ENCODE data around the gene NT5DC2. TPM values are rescaled to one million over a fixed set of nuclear protein-coding genes. Genes with fewer than 3 reads are reported as not detected.
"Not testable (repeated sequence)": the region's sequence is repeated elsewhere in the genome, so short reads cannot be mapped to it uniquely, and the experiment has no call there.

Gene NT5DC2
- polyA plus RNA-seq, 3 donors, result 0.66 to 28.4 (median 0.67) TPM

GRCh38 chr3:52527732-52528585 is 5.7 kb downstream of the NT5DC2 start:
- 95% methylated on average over 6 of the region's 18 CpGs for WGBS (ENCODE audit: insufficient coverage)
- Histone ChIP-seq H4K20me1 (ENCODE audit: insufficient read depth, low read length) (no peaks in the 10 kb centered on the region), H3K79me2 (ENCODE audit: insufficient read depth, low read length) (peaks cover 29% of the 10 kb centered on the region), H3K4me3 (replicated peaks in 1 of 3; ENCODE audit: low read depth in 2 of 3, low read length in 3 of 3) (no peak overlapping the region), H2AFZ (ENCODE audit: insufficient read depth, low read depth, low read length, poor library complexity, severe bottlenecking) (no peak overlapping the region), H3K36me3 (replicated peaks in 1 of 2; ENCODE audit: control insufficient read depth in 1 of 2, insufficient read depth in 2 of 2, low read length in 2 of 2) (peaks cover 36 to 56% of the 10 kb centered on the region in 2 donors), H3K27ac (ENCODE audit: low read depth in 1 of 2, low read length in 2 of 2) (no peak overlapping the region), H3K4me1 (ENCODE audit: control insufficient read depth in 1 of 2, insufficient read depth in 2 of 2, low read length in 2 of 2) (peaks cover 11 to 20% of the 10 kb centered on the region in 2 donors), H3K9ac (ENCODE audit: insufficient read depth, low read length, poor library complexity, severe bottlenecking) (no peak overlapping the region), H3K27me3 (ENCODE audit: control insufficient read depth in 2 of 2, insufficient read depth in 2 of 2, low read length in 2 of 2) (peaks cover 0 to 4% of the 10 kb centered on the region in 2 donors), H3K9me3 (replicated peaks in 1 of 2; ENCODE audit: control insufficient read depth in 1 of 2, insufficient read depth in 1 of 2, low read length in 2 of 2) (no peaks in the 10 kb centered on the region), H3K4me2 (replicated peaks; ENCODE audit: extremely low read depth, low read length, poor library complexity, severe bottlenecking) (no peak overlapping the region)
- no peak overlapping the region for H3K4me3 Mint-ChIP-seq
- peak overlapping the region in 2 of 7 donors; percentile 10 to 11 for H3K27ac Mint-ChIP-seq
- intact Hi-C loops (cut with micrococcal nuclease), result no loop called here
- H3K4me1 Mint-ChIP-seq, result peaks cover 16% of the 10 kb centered on the region
- TF ChIP-seq CTCF (IDR thresholded peaks at IDR 0.05), result no peak
- no peak for DNase-seq
- peaks cover 29 to 48% of the 10 kb centered on the region in 2 donors for H3K36me3 Mint-ChIP-seq
- H3K9me3 Mint-ChIP-seq, result no peaks in the 10 kb centered on the region
- peaks cover 6 to 11% (median 9%) of the 10 kb centered on the region in 3 donors for H3K27me3 Mint-ChIP-seq (ENCODE audit: low read depth in 3 of 3)

- H3K4me3 ChIP-seq (replicated peaks in 1 of 3; ENCODE audit: low read depth in 2 of 3, low read length in 3 of 3), result no peak overlapping the region
- H2AFZ ChIP-seq (ENCODE audit: insufficient read depth, low read depth, low read length, poor library complexity, severe bottlenecking), result no peak overlapping the region
- H3K4me2 ChIP-seq (replicated peaks; ENCODE audit: extremely low read depth, low read length, poor library complexity, severe bottlenecking), result no peak overlapping the region
- TF ChIP-seq CTCF (IDR thresholded peaks at IDR 0.05), result no peak
- Mint-ChIP-seq H3K4me3 (no peak overlapping the region), H3K27me3 (ENCODE audit: low read depth in 3 of 3) (peaks cover 2 to 3% (median 2%) of the 10 kb centered on the region in 3 donors), H3K27ac (peak overlapping the region in 2 of 7 donors; percentile 9 to 50), H3K9me3 (no peaks in the 10 kb centered on the region), H3K4me1 (peaks cover 8% of the 10 kb centered on the region), H3K36me3 (peaks cover 37 to 55% of the 10 kb centered on the region in 2 donors)
- no peak for DNase-seq
- intact Hi-C loops (cut with micrococcal nuclease), result no loop called here
- peaks cover 44 to 63% of the 10 kb centered on the region in 2 donors for H3K36me3 ChIP-seq (replicated peaks in 1 of 2; ENCODE audit: control insufficient read depth in 1 of 2, insufficient read depth in 2 of 2, low read length in 2 of 2)
- no peaks in the 10 kb centered on the region for H3K27me3 ChIP-seq (ENCODE audit: control insufficient read depth in 2 of 2, insufficient read depth in 2 of 2, low read length in 2 of 2)
- H3K9ac ChIP-seq (ENCODE audit: insufficient read depth, low read length, poor library complexity, severe bottlenecking), result no peak overlapping the region
- no peaks in the 10 kb centered on the region for H3K9me3 ChIP-seq (replicated peaks in 1 of 2; ENCODE audit: control insufficient read depth in 1 of 2, insufficient read depth in 1 of 2, low read length in 2 of 2)
- peaks cover 21% of the 10 kb centered on the region for H3K79me2 ChIP-seq (ENCODE audit: insufficient read depth, low read length)
- H4K20me1 ChIP-seq (ENCODE audit: insufficient read depth, low read length), result no peaks in the 10 kb centered on the region
- peak overlapping the region in 1 of 2 donors; percentile 20 for H3K27ac ChIP-seq (ENCODE audit: low read depth in 1 of 2, low read length in 2 of 2)
- WGBS (ENCODE audit: insufficient coverage), result 100% methylated on average over 8 of the region's 14 CpGs
- H3K4me1 ChIP-seq (ENCODE audit: control insufficient read depth in 1 of 2, insufficient read depth in 2 of 2, low read length in 2 of 2), result peaks cover 3 to 12% of the 10 kb centered on the region in 2 donors
These were observed 6.5 kb downstream of the NT5DC2 start for GRCh38 chr3:52527039-52527731.

DNA sequence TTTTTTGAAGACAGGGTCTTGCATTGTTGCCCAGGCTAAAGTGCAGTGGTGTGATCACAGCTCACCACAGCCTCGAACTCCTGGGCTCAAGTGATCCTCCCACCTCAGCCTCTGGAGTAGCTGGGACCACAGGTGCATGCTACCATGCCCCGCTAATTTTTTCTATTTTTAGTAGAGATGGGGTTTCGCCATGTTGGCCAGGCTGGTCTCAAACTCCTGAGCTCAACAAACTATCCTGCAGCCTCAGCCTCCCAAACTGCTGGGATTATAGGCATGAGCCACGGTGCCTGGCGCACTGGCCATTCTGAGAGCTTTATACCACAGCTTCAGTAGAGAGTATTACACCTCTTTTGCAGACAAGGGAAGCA is 7.0 kb downstream of the NT5DC2 start:
- not testable (repeated sequence) for H3K27me3 ChIP-seq (ENCODE audit: control insufficient read depth in 2 of 2, insufficient read depth in 2 of 2, low read length in 2 of 2); H3K4me3 Mint-ChIP-seq

More for the DNA sequence above, 7.0 kb downstream of the NT5DC2 start:
- 100% methylated on average over 2 of the region's 5 CpGs for WGBS (ENCODE audit: insufficient coverage)
- peak overlapping the region; percentile 8 to 20 for H3K27ac ChIP-seq (ENCODE audit: low read depth in 1 of 2, low read length in 2 of 2)
- Mint-ChIP-seq H3K27ac (peak overlapping the region in 2 of 7 donors; percentile 63 to 75), H3K36me3 (peaks cover 41 to 61% of the 10 kb centered on the region in 2 donors)
- H3K9ac ChIP-seq (ENCODE audit: insufficient read depth, low read length, poor library complexity, severe bottlenecking); H3K4me2 ChIP-seq (replicated peaks; ENCODE audit: extremely low read depth, low read length, poor library complexity, severe bottlenecking); H4K20me1 ChIP-seq (ENCODE audit: insufficient read depth, low read length); H3K9me3 Mint-ChIP-seq; intact Hi-C loops (cut with micrococcal nuclease); H3K9me3 ChIP-seq (replicated peaks in 1 of 2; ENCODE audit: control insufficient read depth in 1 of 2, insufficient read depth in 1 of 2, low read length in 2 of 2); H2AFZ ChIP-seq (ENCODE audit: insufficient read depth, low read depth, low read length, poor library complexity, severe bottlenecking); H3K4me1 Mint-ChIP-seq; H3K27me3 Mint-ChIP-seq (ENCODE audit: low read depth in 3 of 3); DNase-seq; H3K4me3 ChIP-seq (replicated peaks in 1 of 3; ENCODE audit: low read depth in 2 of 3, low read length in 3 of 3); H3K4me1 ChIP-seq (ENCODE audit: control insufficient read depth in 1 of 2, insufficient read depth in 2 of 2, low read length in 2 of 2): not testable (repeated sequence)
- peaks cover 49 to 69% of the 10 kb centered on the region in 2 donors for H3K36me3 ChIP-seq (replicated peaks in 1 of 2; ENCODE audit: control insufficient read depth in 1 of 2, insufficient read depth in 2 of 2, low read length in 2 of 2)
- H3K79me2 ChIP-seq (ENCODE audit: insufficient read depth, low read length), result peaks cover 16% of the 10 kb centered on the region
